ENCODE measurements around the gene SLC38A9.
A peak's percentile ranks its signal among the peaks of the same experiment; 100 is the strongest.
"Not testable (repeated sequence)": the region's sequence is repeated elsewhere in the genome, so short reads cannot be mapped to it uniquely, and the experiment has no call there.

Gene SLC38A9

DNA sequence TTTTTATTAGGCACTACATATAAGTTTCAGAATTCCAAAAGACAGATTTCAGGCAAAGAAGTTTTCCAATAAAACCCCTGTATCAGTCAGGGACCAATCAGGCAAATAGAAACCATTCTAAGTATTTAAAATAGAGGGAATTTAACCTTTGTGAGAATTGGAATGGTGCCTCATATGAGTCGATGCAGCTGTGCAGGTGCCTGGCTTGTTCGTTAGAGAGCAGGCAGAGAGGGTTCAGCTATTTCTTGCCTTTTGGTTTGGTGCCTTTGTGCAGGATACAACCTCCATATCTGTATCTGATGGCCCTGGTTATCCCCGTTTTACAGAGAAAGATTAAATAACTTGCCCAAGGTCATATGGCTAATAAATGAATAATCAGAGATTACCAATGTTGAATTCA lies 19.7 kb upstream of the SLC38A9 start:
- Histone ChIP-seq H3K27ac (ENCODE audit: low read length) (no peak overlapping the region), H3K9ac (ENCODE audit: low read depth, low read length) (no peak overlapping the region), H3K36me3 (ENCODE audit: insufficient read depth, low read depth, low read length) (no peaks in the 10 kb centered on the region), H3K4me1 (ENCODE audit: insufficient read depth, low read length) (no peaks in the 10 kb centered on the region), H3K27me3 (ENCODE audit: insufficient read depth, low read length) (no peaks in the 10 kb centered on the region), H3K4me3 (ENCODE audit: low read length) (no peak overlapping the region), H3K9me3 (ENCODE audit: insufficient read depth, low read depth, low read length) (no peaks in the 10 kb centered on the region)

DNA sequence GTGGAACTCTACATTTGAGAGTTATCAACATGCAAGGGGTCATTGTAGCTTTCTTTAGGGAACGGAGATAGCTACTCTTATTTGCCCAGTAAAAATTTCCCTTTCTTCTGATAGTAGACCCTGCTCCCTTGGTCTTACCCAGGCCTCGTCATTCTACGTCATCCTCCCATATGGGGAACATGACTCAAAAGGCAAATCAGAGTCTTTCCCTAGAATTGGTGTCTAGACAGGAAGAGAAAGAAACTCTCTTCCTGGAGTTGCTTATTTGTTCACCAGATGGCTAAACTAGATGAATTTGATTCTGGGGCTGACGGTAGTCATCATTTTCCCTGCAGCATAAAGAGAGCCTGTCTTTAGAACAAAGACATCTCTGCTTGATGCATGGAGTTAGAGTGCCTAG lies 12.2 kb upstream of the SLC38A9 start:
- H3K4me3 ChIP-seq (ENCODE audit: low read length), result no peak overlapping the region
- no peaks in the 10 kb centered on the region for H3K9me3 ChIP-seq (ENCODE audit: insufficient read depth, low read depth, low read length)
- no peaks in the 10 kb centered on the region for H3K36me3 ChIP-seq (ENCODE audit: insufficient read depth, low read depth, low read length)
- no peak overlapping the region for H3K9ac ChIP-seq (ENCODE audit: low read depth, low read length)
- H3K27ac ChIP-seq (ENCODE audit: low read length), result no peak overlapping the region
- no peaks in the 10 kb centered on the region for H3K4me1 ChIP-seq (ENCODE audit: insufficient read depth, low read length)
- H3K27me3 ChIP-seq (ENCODE audit: insufficient read depth, low read length), result no peaks in the 10 kb centered on the region

DNA sequence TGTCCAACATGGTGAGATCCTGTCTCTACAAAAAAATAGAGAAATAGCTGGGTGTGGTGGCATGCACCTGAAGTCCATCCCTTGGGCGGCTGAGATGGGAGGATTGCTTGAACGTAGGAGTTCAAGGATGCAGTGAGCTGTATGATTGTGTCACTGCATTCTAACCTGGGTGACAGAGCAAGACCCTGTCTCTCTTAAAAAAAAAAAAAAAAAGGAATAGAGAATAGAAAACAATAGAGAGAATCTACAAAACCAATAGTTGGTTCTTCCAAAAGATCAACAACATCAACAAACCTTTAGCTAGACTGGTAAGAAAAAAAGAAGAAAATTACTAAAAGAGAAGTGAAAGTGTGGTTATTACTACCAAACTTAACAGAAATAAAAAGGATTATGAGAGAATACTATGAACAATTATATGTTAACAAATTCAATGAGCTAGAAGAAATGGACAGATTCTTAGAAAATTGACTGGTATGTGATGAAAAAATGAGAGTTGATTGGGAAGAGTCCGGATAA lies 8.1 kb upstream of the SLC38A9 start:
- Histone ChIP-seq H3K9me3 (ENCODE audit: insufficient read depth, low read depth, low read length) (no peaks in the 10 kb centered on the region), H3K4me1 (ENCODE audit: insufficient read depth, low read length) (no peaks in the 10 kb centered on the region), H3K36me3 (ENCODE audit: insufficient read depth, low read depth, low read length) (no peaks in the 10 kb centered on the region), H3K27ac (ENCODE audit: low read length) (no peak overlapping the region), H3K27me3 (ENCODE audit: insufficient read depth, low read length) (no peaks in the 10 kb centered on the region), H3K9ac (ENCODE audit: low read depth, low read length) (no peak overlapping the region), H3K4me3 (ENCODE audit: low read length) (no peak overlapping the region)

DNA sequence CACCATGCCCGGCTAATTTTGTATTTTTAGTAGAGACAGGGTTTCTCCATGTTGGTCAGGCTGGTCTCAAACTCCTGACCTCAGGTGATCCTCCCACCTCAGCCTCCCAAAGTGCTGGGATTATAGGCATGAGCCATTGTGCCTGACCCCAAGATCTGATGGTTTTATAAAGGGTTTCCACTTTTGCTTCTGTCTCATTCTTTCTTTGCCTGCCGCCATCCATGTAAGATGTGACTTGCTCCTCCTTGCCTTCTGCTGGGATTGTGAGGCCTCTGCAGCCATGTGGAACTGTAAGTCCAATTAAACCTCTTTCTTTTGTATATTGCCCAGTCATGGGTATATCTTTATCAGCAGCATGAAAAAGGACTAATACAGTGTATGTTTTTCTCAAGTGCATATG lies 6.9 kb upstream of the SLC38A9 start:
- not testable (repeated sequence) for H3K4me3 ChIP-seq (ENCODE audit: low read length); H3K27me3 ChIP-seq (ENCODE audit: insufficient read depth, low read length); H3K9ac ChIP-seq (ENCODE audit: low read depth, low read length); H3K9me3 ChIP-seq (ENCODE audit: insufficient read depth, low read depth, low read length); H3K27ac ChIP-seq (ENCODE audit: low read length); H3K4me1 ChIP-seq (ENCODE audit: insufficient read depth, low read length); H3K36me3 ChIP-seq (ENCODE audit: insufficient read depth, low read depth, low read length)

DNA sequence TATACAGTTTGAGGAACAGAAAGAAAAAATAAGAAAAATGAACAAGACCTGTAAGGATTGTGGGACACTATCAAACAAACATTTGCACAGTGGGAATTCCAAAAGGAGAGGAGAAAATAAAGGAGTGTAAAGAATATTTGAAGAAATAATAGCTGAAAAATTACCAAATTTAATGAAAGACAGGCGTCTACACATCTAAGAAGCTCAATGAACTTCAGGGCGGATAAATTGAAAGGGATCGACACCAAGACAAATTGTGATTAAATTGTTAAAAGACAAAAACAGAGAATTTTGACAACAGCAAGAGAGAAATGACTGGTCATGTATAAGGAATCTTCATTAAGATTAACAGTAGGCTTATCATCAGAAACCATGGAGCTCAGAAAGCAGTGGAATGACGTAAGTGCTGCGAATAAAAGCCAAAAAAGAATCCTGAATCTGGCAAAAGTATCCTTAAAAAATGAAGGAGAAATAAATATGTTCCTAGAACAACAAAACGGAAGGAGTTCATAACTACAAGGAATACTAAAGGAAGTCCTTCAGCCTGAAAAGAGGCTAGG lies 3.5 kb upstream of the SLC38A9 start:
- Histone ChIP-seq H3K9ac (ENCODE audit: low read depth, low read length) (no peak overlapping the region), H3K4me1 (ENCODE audit: insufficient read depth, low read length) (peaks cover 3% of the 10 kb centered on the region; the same call in 1 of the 2 replicates), H3K27me3 (ENCODE audit: insufficient read depth, low read length) (no peaks in the 10 kb centered on the region), H3K36me3 (ENCODE audit: insufficient read depth, low read depth, low read length) (no peaks in the 10 kb centered on the region), H3K9me3 (ENCODE audit: insufficient read depth, low read depth, low read length) (no peaks in the 10 kb centered on the region), H3K27ac (ENCODE audit: low read length) (no peak overlapping the region), H3K4me3 (ENCODE audit: low read length) (no peak overlapping the region)

DNA sequence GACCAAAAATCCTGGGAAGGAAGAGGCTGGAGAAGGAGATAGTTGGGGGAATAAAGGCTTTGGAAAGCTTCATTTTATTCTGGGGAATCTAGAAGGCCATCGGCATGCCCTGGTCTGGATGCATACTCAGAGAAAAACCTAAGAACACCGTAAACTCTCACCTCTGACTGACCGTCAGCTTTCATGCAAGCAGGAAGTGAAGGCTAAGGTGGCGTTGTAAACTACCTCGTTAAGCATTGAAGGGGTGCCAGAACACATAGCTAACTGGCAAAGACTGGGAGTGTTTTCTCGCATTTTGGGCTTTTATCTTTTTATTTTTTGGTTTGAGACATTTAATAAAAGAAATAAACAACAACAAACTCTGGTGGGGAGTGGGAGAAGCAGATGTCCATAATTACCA lies 2.6 kb upstream of the SLC38A9 start:
- Histone ChIP-seq H3K36me3 (ENCODE audit: insufficient read depth, low read depth, low read length) (no peaks in the 10 kb centered on the region), H3K27me3 (ENCODE audit: insufficient read depth, low read length) (no peaks in the 10 kb centered on the region), H3K9me3 (ENCODE audit: insufficient read depth, low read depth, low read length) (no peaks in the 10 kb centered on the region), H3K4me1 (ENCODE audit: insufficient read depth, low read length) (peaks cover 3% of the 10 kb centered on the region; the same call in 1 of the 2 replicates), H3K27ac (ENCODE audit: low read length) (no peak overlapping the region), H3K9ac (ENCODE audit: low read depth, low read length) (no peak overlapping the region), H3K4me3 (ENCODE audit: low read length) (no peak overlapping the region)

DNA sequence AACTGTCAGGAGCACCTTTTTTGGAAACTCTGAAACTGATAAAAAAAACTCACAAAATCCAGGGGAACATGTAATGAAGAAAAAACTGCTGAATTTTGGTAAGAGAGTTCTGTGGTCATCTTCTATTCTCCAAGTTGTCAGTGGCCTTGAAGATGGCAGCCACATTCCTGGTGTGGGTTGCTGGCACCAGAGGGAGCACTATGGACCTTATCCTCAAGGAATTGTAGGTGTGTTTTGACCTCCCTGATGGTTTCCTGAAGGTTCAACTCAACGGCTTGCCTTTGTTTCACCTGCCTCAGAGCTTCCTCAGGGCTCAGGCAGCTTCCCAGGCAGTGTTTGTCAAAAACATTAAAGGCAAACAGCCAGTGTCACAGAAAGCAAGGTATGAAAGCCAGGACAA lies 2.2 kb upstream of the SLC38A9 start:
- no peak overlapping the region for H3K4me3 ChIP-seq (ENCODE audit: low read length)
- H3K9ac ChIP-seq (ENCODE audit: low read depth, low read length), result no peak overlapping the region
- peaks cover under 1% of the 10 kb centered on the region; the same call in 1 of the 2 replicates for H3K36me3 ChIP-seq (ENCODE audit: insufficient read depth, low read depth, low read length)
- H3K4me1 ChIP-seq (ENCODE audit: insufficient read depth, low read length), result peaks cover 3% of the 10 kb centered on the region; the same call in 1 of the 2 replicates
- no peaks in the 10 kb centered on the region for H3K9me3 ChIP-seq (ENCODE audit: insufficient read depth, low read depth, low read length)
- no peaks in the 10 kb centered on the region for H3K27me3 ChIP-seq (ENCODE audit: insufficient read depth, low read length)
- no peak overlapping the region for H3K27ac ChIP-seq (ENCODE audit: low read length)

DNA sequence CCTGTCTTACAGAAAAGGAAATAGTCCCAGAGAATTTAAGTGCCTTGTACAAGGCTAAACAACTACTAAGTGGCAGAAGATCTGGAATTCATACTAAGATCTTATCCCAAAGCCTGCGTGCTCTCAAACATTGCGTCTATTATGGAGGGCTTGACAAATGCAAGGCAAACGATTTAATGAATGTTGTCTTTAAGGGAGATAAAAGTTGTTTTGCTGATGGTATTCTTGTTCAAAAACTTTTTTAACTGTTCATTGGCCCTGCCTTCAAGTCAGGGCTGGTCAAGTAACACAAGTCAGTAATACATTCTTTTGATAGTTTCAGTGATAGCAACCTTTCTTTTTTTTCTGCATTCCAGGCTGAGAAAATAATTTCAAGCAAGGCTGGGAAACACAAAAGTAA lies 1.7 kb upstream of the SLC38A9 start:
- Histone ChIP-seq H3K27me3 (ENCODE audit: insufficient read depth, low read length) (no peaks in the 10 kb centered on the region), H3K4me3 (ENCODE audit: low read length) (no peak overlapping the region), H3K4me1 (ENCODE audit: insufficient read depth, low read length) (peaks cover 3% of the 10 kb centered on the region; the same call in 1 of the 2 replicates), H3K9me3 (ENCODE audit: insufficient read depth, low read depth, low read length) (no peaks in the 10 kb centered on the region), H3K36me3 (ENCODE audit: insufficient read depth, low read depth, low read length) (peaks cover 5% of the 10 kb centered on the region; the same call in 1 of the 2 replicates), H3K27ac (ENCODE audit: low read length) (no peak overlapping the region), H3K9ac (ENCODE audit: low read depth, low read length) (no peak overlapping the region)

DNA sequence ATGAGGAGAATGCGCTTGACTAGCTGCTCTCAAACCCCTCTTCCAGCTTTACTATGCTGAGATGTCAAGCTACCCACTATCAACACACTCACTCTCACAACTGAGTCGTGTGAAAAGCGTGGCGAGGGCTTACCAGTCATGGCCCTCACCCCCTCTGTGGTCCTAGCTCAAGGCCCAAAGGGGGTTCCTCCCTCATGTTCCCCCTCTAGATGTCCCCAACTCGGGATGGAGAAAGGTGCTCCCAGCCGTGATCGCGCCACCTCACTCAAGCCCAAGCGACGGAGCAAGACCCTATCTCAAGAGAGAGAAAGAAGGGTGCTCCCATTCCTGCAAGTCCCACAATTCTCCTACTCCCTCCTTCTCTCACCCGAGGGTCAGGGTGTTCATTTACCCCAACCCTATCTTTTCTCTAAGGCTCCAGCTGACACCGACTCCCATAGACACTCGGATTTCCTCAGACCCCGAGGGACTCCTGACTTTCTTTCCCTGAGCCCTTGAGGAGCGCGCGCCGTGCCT lies 559 bp downstream of the SLC38A9 start:
- Histone ChIP-seq H3K36me3 (ENCODE audit: insufficient read depth, low read depth, low read length) (peaks cover 9% of the 10 kb centered on the region; the same call in 1 of the 2 replicates), H3K27ac (ENCODE audit: low read length) (no peak overlapping the region), H3K9ac (ENCODE audit: low read depth, low read length) (peak overlapping the region; percentile 86), H3K4me3 (ENCODE audit: low read length) (peak overlapping the region; percentile 89), H3K4me1 (ENCODE audit: insufficient read depth, low read length) (peaks cover 3% of the 10 kb centered on the region; the same call in 1 of the 2 replicates), H3K27me3 (ENCODE audit: insufficient read depth, low read length) (no peaks in the 10 kb centered on the region), H3K9me3 (ENCODE audit: insufficient read depth, low read depth, low read length) (no peaks in the 10 kb centered on the region)

DNA sequence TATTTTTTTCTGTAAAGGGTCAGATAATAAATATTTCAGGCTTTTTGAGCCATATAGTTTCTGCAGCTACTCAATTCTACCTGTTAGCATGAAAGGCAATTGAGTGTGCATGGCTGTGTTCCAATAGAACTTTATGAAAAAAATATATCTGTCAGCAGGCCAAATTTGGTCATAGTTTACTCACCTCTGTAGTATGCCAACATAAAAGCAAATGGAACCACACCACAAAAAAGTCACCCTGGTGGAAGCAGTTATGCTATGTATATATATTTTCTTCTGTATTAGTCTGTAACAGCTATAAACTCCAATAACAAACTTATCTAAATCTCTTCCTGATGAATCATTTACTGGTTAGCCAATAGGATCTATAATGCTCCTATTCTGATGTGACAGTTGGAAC lies 3.4 kb downstream of the SLC38A9 start:
- Histone ChIP-seq H3K36me3 (ENCODE audit: insufficient read depth, low read depth, low read length) (peaks cover 9% of the 10 kb centered on the region; the same call in 1 of the 2 replicates), H3K9ac (ENCODE audit: low read depth, low read length) (no peak overlapping the region), H3K27ac (ENCODE audit: low read length) (no peak overlapping the region), H3K27me3 (ENCODE audit: insufficient read depth, low read length) (no peaks in the 10 kb centered on the region), H3K4me3 (ENCODE audit: low read length) (no peak overlapping the region), H3K9me3 (ENCODE audit: insufficient read depth, low read depth, low read length) (no peaks in the 10 kb centered on the region), H3K4me1 (ENCODE audit: insufficient read depth, low read length) (peaks cover 3% of the 10 kb centered on the region; the same call in 1 of the 2 replicates)

DNA sequence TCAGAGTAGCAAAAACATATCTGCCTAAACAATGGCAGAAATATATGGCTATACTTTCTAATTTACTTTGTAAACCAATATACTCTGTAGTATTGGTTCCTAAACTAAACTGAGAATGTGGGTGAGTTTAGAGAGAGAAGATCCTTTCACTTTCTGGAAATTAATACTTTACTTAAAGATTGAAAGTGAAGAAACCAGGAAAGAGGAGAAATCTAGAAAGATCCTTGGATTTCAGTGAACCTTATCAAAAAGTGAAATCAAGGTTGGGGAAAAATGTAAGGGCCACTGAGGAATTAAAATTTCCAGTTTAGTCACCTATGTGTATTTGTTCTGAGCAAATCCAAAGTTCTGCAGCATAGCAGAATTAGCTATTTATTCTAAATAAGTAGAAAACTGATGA lies 5.9 kb downstream of the SLC38A9 start:
- peaks cover 23% of the 10 kb centered on the region for H3K36me3 ChIP-seq (ENCODE audit: insufficient read depth, low read depth, low read length)
- no peak overlapping the region for H3K4me3 ChIP-seq (ENCODE audit: low read length)
- no peak overlapping the region for H3K9ac ChIP-seq (ENCODE audit: low read depth, low read length)
- H3K27me3 ChIP-seq (ENCODE audit: insufficient read depth, low read length), result no peaks in the 10 kb centered on the region
- H3K9me3 ChIP-seq (ENCODE audit: insufficient read depth, low read depth, low read length), result no peaks in the 10 kb centered on the region
- no peak overlapping the region for H3K27ac ChIP-seq (ENCODE audit: low read length)
- no peaks in the 10 kb centered on the region for H3K4me1 ChIP-seq (ENCODE audit: insufficient read depth, low read length)

DNA sequence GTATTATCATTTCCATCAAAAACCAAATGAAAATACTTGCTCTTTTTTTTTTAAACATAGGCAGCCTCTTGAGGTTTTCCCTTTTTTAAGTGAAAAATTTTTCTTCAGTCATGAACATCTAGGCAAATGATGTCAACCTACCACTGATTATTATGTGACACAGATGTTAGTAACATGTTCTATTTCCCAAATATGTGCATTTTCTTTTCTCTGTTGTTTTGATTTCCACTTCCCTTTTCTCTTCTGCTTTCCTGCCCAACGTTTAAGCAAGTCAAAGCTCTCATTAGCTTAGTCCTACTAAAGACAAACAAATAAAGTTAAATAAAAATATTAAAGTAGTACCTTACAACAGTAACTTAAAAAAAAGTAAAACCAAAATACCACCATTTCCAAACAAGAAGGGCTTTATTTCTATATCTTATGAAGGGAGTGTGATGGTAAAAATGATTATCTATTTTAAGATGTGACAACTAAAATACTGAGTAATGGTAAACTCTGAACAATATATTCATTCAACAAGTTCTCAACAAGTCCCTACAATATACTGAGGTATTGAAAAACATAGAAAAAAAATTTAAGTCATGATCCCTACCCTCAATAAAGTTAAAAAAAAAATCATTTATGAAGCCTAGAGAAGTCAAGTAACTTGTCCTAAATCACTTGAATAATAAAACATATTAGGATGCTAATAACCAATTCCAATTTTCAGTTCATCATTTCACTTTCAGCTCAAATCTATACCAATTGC lies 9.4 kb downstream of the SLC38A9 start:
- no peak overlapping the region for H3K4me3 ChIP-seq (ENCODE audit: low read length)
- H3K4me1 ChIP-seq (ENCODE audit: insufficient read depth, low read length), result no peaks in the 10 kb centered on the region
- H3K27ac ChIP-seq (ENCODE audit: low read length), result no peak overlapping the region
- H3K9me3 ChIP-seq (ENCODE audit: insufficient read depth, low read depth, low read length), result peaks cover 5% of the 10 kb centered on the region; the same call in 1 of the 2 replicates
- H3K27me3 ChIP-seq (ENCODE audit: insufficient read depth, low read length), result no peaks in the 10 kb centered on the region
- peaks cover 23% of the 10 kb centered on the region for H3K36me3 ChIP-seq (ENCODE audit: insufficient read depth, low read depth, low read length)
- H3K9ac ChIP-seq (ENCODE audit: low read depth, low read length), result no peak overlapping the region

Data from iPS-20b (cell line).